Measurements from ENCODE around the gene DAAM2.

The DAAM2 gene

GRCh38 chr6:39855356-39855995 is 63.3 kb downstream of the DAAM2 start:
- Histone ChIP-seq H3K4me1 (ENCODE audit: insufficient read depth, low read length) (no peaks in the 10 kb centered on the region), H3K36me3 (ENCODE audit: insufficient read depth, low read length) (no peaks in the 10 kb centered on the region), H3K9me3 (ENCODE audit: control insufficient read depth, insufficient read depth, low read length) (no peaks in the 10 kb centered on the region), H3K9ac (ENCODE audit: low read depth, low read length) (no peak overlapping the region)

GRCh38 chr6:39859025-39859424 is 66.8 kb downstream of the DAAM2 start:
- Histone ChIP-seq H3K9me3 (ENCODE audit: control insufficient read depth, insufficient read depth, low read length) (no peaks in the 10 kb centered on the region), H3K4me1 (ENCODE audit: insufficient read depth, low read length) (peaks cover 3% of the 10 kb centered on the region; the same call in 1 of the 2 replicates), H3K36me3 (ENCODE audit: insufficient read depth, low read length) (no peaks in the 10 kb centered on the region), H3K9ac (ENCODE audit: low read depth, low read length) (no peak overlapping the region)

DNA sequence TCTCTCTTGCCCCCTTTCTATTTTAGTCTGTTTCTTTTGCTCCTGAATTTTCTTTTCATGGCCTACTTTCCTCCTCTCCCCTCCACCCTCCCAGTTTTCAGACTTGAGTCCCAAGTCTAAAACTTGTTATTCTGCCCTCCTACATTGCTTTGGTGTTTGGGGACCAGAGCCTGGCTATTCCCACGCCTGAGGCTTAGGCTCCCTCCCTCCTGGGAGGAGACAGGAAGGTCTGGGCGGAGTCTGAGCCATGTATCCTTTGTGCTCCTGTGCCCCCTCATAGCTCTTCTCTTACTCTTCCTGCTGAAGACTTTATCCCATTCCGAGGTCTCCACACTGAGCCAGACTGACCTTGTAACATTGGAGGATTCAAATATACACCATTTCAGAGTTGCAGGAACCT is 69.5 kb downstream of the DAAM2 start:
- Histone ChIP-seq H3K9me3 (ENCODE audit: control insufficient read depth, insufficient read depth, low read length) (no peaks in the 10 kb centered on the region), H3K9ac (ENCODE audit: low read depth, low read length) (no peak overlapping the region), H3K4me1 (ENCODE audit: insufficient read depth, low read length) (peaks cover 11% of the 10 kb centered on the region; the same call in 1 of the 2 replicates), H3K36me3 (ENCODE audit: insufficient read depth, low read length) (no peaks in the 10 kb centered on the region)

DNA sequence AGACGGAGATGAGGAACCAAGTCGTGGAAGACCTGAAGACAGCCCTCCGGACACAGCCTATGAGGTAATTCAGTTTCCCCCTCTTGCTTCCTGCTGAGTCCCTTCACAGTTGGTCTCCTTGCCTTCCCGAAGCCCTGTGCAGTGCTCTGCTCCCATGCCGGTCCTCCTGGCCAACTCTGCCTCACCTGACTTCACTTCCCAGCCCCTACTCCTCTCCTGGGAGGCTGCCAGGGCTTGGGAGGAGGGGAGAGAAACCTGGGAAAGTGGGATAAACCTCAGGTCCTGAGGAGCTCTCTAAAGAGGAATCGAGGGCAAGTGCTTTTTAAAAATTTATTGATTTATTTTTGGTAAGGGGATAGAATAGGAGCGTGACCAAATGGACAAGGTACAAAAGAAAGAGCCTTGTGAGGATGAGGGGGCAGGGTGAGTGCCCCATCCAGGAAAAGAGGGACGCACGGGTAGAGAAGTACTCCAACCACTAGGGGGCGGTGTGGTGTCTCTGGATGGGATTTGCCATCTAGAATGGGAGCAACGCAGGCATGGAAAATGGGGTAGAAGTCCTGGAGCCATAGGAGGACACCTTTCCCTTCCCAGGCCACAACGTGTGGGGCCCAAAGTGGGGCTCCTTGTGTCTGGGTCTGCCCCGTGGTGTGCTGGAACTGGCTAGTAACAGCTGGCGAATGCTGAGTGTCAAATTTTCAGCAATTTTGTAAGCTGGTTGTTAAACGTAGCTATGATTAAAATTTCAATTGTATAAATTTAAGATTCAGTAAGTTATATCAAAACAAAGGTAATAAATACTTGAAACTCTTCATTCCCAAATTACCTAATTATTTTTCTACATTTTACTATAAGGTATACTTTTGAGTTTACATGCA is 73.1 kb downstream of the DAAM2 start:
- Histone ChIP-seq H3K4me1 (ENCODE audit: insufficient read depth, low read length) (peaks cover 11% of the 10 kb centered on the region; the same call in 1 of the 2 replicates), H3K36me3 (ENCODE audit: insufficient read depth, low read length) (no peaks in the 10 kb centered on the region; the same call in 1 of the 2 replicates), H3K9me3 (ENCODE audit: control insufficient read depth, insufficient read depth, low read length) (no peaks in the 10 kb centered on the region), H3K9ac (ENCODE audit: low read depth, low read length) (no peak overlapping the region)

DNA sequence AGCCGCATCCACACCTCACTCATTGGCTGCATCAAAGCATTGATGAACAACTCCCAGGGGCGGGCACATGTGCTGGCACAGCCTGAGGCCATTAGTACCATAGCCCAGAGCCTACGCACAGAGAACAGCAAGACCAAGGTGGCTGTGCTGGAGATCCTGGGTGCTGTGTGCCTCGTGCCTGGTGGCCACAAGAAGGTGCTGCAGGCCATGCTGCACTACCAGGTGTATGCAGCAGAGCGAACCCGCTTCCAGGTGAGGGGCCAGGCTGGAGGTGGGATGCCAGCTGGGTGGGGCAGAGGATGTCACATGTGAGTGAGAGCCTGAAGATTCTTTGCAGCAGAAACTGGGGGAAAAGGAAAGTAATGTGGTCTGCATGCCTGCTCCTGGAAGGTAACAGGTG is 75.4 kb downstream of the DAAM2 start:
- Histone ChIP-seq H3K9me3 (ENCODE audit: control insufficient read depth, insufficient read depth, low read length) (no peaks in the 10 kb centered on the region), H3K4me1 (ENCODE audit: insufficient read depth, low read length) (peaks cover 7% of the 10 kb centered on the region; the same call in 1 of the 2 replicates), H3K36me3 (ENCODE audit: insufficient read depth, low read length) (no peaks in the 10 kb centered on the region; the same call in 1 of the 2 replicates), H3K9ac (ENCODE audit: low read depth, low read length) (no peak overlapping the region)

DNA sequence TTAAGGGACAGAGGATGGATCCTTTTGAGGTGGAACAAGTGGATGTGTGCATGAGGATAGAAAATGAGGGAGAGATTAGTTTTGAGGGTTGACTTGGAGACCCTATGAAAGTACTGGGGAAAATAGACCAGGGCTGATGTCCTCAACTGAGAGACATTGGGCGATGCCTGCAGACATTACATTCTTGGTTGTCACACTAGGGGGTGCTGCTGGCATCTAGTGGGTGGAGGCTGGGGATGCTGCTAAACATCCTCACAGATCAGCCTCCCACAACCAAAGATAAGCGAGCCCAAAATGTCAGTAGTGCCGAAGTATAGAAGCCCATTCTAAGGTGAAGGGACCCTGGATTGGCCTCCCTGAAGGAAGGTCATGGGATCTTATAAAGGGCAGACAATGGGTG is 78.8 kb downstream of the DAAM2 start:
- Histone ChIP-seq H3K9me3 (ENCODE audit: control insufficient read depth, insufficient read depth, low read length) (no peaks in the 10 kb centered on the region), H3K4me1 (ENCODE audit: insufficient read depth, low read length) (no peaks in the 10 kb centered on the region), H3K36me3 (ENCODE audit: insufficient read depth, low read length) (no peaks in the 10 kb centered on the region; the same call in 1 of the 2 replicates), H3K9ac (ENCODE audit: low read depth, low read length) (no peak overlapping the region)

- H3K9me3 ChIP-seq (ENCODE audit: control insufficient read depth, insufficient read depth, low read length) = no peaks in the 10 kb centered on the region
- no peaks in the 10 kb centered on the region; the same call in 1 of the 2 replicates for H3K36me3 ChIP-seq (ENCODE audit: insufficient read depth, low read length)
- no peaks in the 10 kb centered on the region for H3K4me1 ChIP-seq (ENCODE audit: insufficient read depth, low read length)
- no peak overlapping the region for H3K9ac ChIP-seq (ENCODE audit: low read depth, low read length)
Measured at GRCh38 chr6:39873439-39873838, 81.3 kb downstream of the DAAM2 start.

DNA sequence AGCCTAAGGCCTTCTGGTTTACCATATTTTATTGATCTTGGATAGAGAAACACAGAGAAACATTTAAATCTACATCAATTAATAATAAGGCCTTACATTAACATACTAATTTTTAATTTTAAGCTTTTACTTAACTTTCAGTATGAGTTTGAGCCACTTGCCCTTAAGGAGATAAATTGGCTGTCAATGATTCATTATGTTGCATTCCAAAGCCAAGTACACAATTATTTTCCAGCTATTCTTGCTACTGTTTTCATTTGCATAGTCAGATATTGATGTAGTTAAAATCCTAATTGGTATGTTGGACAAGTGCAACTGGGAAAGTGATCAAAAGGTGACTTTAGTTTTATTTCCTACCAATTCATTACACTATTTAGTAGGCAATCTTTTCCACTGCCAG is 83.9 kb downstream of the DAAM2 start:
- no peaks in the 10 kb centered on the region for H3K4me1 ChIP-seq (ENCODE audit: insufficient read depth, low read length)
- no peaks in the 10 kb centered on the region for H3K36me3 ChIP-seq (ENCODE audit: insufficient read depth, low read length)
- H3K9ac ChIP-seq (ENCODE audit: low read depth, low read length) = no peak overlapping the region
- H3K9me3 ChIP-seq (ENCODE audit: control insufficient read depth, insufficient read depth, low read length) = no peaks in the 10 kb centered on the region

DNA sequence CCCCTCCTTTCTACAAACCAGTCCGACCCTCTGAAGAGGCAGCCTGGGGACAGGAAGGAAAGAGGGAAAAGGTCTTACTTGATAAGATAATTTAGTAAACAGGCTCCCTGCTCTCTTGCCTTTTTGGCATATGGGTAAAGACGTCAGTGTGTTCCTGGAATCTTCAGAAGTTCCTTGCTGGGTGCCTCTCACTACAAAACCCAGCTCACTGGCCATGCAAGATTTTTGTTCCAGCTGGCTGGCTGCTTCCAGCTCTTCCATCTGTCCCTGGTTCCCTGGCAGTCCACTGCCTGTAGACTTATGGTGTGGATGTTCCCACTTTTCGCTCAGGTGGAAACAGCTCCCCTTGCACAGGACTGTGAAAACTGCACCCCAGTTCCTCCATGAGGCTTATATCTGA is 84.7 kb downstream of the DAAM2 start:
- no peaks in the 10 kb centered on the region for H3K9me3 ChIP-seq (ENCODE audit: control insufficient read depth, insufficient read depth, low read length)
- no peaks in the 10 kb centered on the region for H3K36me3 ChIP-seq (ENCODE audit: insufficient read depth, low read length)
- no peak overlapping the region for H3K9ac ChIP-seq (ENCODE audit: low read depth, low read length)
- H3K4me1 ChIP-seq (ENCODE audit: insufficient read depth, low read length) = no peaks in the 10 kb centered on the region

- no peak overlapping the region for H3K9ac ChIP-seq (ENCODE audit: low read depth, low read length)
- no peaks in the 10 kb centered on the region for H3K36me3 ChIP-seq (ENCODE audit: insufficient read depth, low read length)
- H3K4me1 ChIP-seq (ENCODE audit: insufficient read depth, low read length) = no peaks in the 10 kb centered on the region
- no peaks in the 10 kb centered on the region for H3K9me3 ChIP-seq (ENCODE audit: control insufficient read depth, insufficient read depth, low read length)
Measured at GRCh38 chr6:39879535-39879934, 87.4 kb downstream of the DAAM2 start.

GRCh38 chr6:39880594-39880993 is 88.4 kb downstream of the DAAM2 start:
- Histone ChIP-seq H3K9me3 (ENCODE audit: control insufficient read depth, insufficient read depth, low read length) (no peaks in the 10 kb centered on the region), H3K9ac (ENCODE audit: low read depth, low read length) (no peak overlapping the region), H3K36me3 (ENCODE audit: insufficient read depth, low read length) (no peaks in the 10 kb centered on the region), H3K4me1 (ENCODE audit: insufficient read depth, low read length) (no peaks in the 10 kb centered on the region)

GRCh38 chr6:39881851-39882530 is 89.8 kb downstream of the DAAM2 start:
- H3K36me3 ChIP-seq (ENCODE audit: insufficient read depth, low read length) = no peaks in the 10 kb centered on the region
- H3K4me1 ChIP-seq (ENCODE audit: insufficient read depth, low read length) = no peaks in the 10 kb centered on the region; the same call in 1 of the 2 replicates
- H3K9me3 ChIP-seq (ENCODE audit: control insufficient read depth, insufficient read depth, low read length) = no peaks in the 10 kb centered on the region
- H3K9ac ChIP-seq (ENCODE audit: low read depth, low read length) = no peak overlapping the region

- Histone ChIP-seq H3K4me1 (ENCODE audit: insufficient read depth, low read length) (peaks cover 3% of the 10 kb centered on the region; the same call in 1 of the 2 replicates), H3K9ac (ENCODE audit: low read depth, low read length) (no peak overlapping the region), H3K9me3 (ENCODE audit: control insufficient read depth, insufficient read depth, low read length) (no peaks in the 10 kb centered on the region), H3K36me3 (ENCODE audit: insufficient read depth, low read length) (no peaks in the 10 kb centered on the region)
Measured at GRCh38 chr6:39882531-39882899, 90.3 kb downstream of the DAAM2 start.

GRCh38 chr6:39884696-39885095 is 92.5 kb downstream of the DAAM2 start:
- Histone ChIP-seq H3K9me3 (ENCODE audit: control insufficient read depth, insufficient read depth, low read length) (no peaks in the 10 kb centered on the region), H3K9ac (ENCODE audit: low read depth, low read length) (no peak overlapping the region), H3K4me1 (ENCODE audit: insufficient read depth, low read length) (peaks cover 5% of the 10 kb centered on the region; the same call in 1 of the 2 replicates), H3K36me3 (ENCODE audit: insufficient read depth, low read length) (no peaks in the 10 kb centered on the region)

All from ES-I3 (cell line).